Endodermal cell (in vitro differentiated cells): ENCODE measurements around the gene FOXA3. TPM values are rescaled to one million over a fixed set of nuclear protein-coding genes. Genes with fewer than 3 reads are reported as not detected.
A peak's percentile ranks its signal among the peaks of the same experiment; 100 is the strongest.

Experiments used
- DNase-seq: peaks from one replicate; pipeline ENCODE4 v3.0.0-alpha.2; 2017
- H3K27ac ChIP-seq: 2 replicates; pipeline ENCODE4 v1.5.1; 2013; ENCODE audit warnings: mild to moderate bottlenecking, low read depth, low read length, moderate library complexity
- H3K27me3 ChIP-seq: 2 replicates; pipeline ENCODE4 v1.6.1; 2013; ENCODE audit warnings: mild to moderate bottlenecking, low read length, moderate library complexity; ENCODE audit not compliant: insufficient read depth, control insufficient read depth, poor library complexity, severe bottlenecking
- H3K36me3 ChIP-seq: 2 replicates; pipeline ENCODE4 v1.7.0; 2013; ENCODE audit warnings: mild to moderate bottlenecking, low read length, moderate library complexity; ENCODE audit not compliant: control insufficient read depth, insufficient read depth
- H3K4me1 ChIP-seq: one replicate; pipeline ENCODE4 v1.7.0; 2013; ENCODE audit warnings: low read length; ENCODE audit not compliant: control insufficient read depth, insufficient read depth
- H3K4me3 ChIP-seq: 2 replicates; pipeline ENCODE4 v1.5.1; 2013; ENCODE audit warnings: mild to moderate bottlenecking, low read length, moderate library complexity
- H3K9ac ChIP-seq: 2 replicates; pipeline ENCODE4 v1.6.1; 2013; ENCODE audit warnings: mild to moderate bottlenecking, low read length, moderate library complexity; ENCODE audit not compliant: poor library complexity, severe bottlenecking; ENCODE audit errors: extremely low read depth
- H3K9me3 ChIP-seq: 2 replicates; pipeline ENCODE4 v1.6.1; 2013; ENCODE audit warnings: mild to moderate bottlenecking, low read length, moderate library complexity; ENCODE audit not compliant: control insufficient read depth
- H3K27ac Mint-ChIP-seq: 2 replicates; pipeline ENCODE4 v1.8.0; 2020; ENCODE audit warnings: mixed read lengths
- H3K27me3 Mint-ChIP-seq: 2 replicates; pipeline ENCODE4 v1.8.0; 2021; ENCODE audit warnings: mild to moderate bottlenecking, mixed read lengths; ENCODE audit not compliant: insufficient read depth
- H3K36me3 Mint-ChIP-seq: 2 replicates; pipeline ENCODE4 v1.8.0; 2020; ENCODE audit warnings: low read depth, mixed read lengths
- H3K4me1 Mint-ChIP-seq: 2 replicates; pipeline ENCODE4 v1.8.0; 2020; ENCODE audit warnings: mixed read lengths
- H3K4me3 Mint-ChIP-seq: 2 replicates; pipeline ENCODE4 v1.8.0; 2020; ENCODE audit warnings: mild to moderate bottlenecking, moderate library complexity, mixed read lengths
- H3K9me3 Mint-ChIP-seq: 2 replicates; pipeline ENCODE4 v1.8.0; 2020; ENCODE audit warnings: mild to moderate bottlenecking, mixed read lengths
- CTCF ChIP-seq: fragments of 200-600 bp; sonication (generic); conservative IDR thresholded peaks from 2 replicates; pipeline ENCODE4 v1.5.0; 2021; ENCODE audit warnings: antibody characterized with exemption, mild to moderate bottlenecking
- WGBS, 2 experiments: methylation state at CpG; one replicate each; pipeline versions ENCODE4 v1.1.5 to v1.1.7; 2013; ENCODE audit warnings: missing lambda C conversion rate in 2 of 2, mixed read lengths in 1 of 2; ENCODE audit not compliant: insufficient coverage in 1 of 2, insufficient read length in 1 of 2; 5-methylcytosine and 5-hydroxymethylcytosine counted together
- total RNA-seq, 2 donors: library from RNA; stranded (reverse); fragmentation: NEBNext Ultra II Directional in 1 of 2; extraction: Animal tissue kit (Norgen Biotek cat#: 25700) in 1 of 2; gene quantifications; 2 replicates in 1 of 2; 3 replicates in 1 of 2; pipeline ENCODE4 v1.2.1, GENCODE V29; 2021

The FOXA3 gene
- total RNA-seq, 2 donors from 2014 or later, result 54.2 to 58.1 TPM

- no peaks in the 10 kb centered on the region for H3K9me3 Mint-ChIP-seq
- no peak for TF ChIP-seq CTCF
- no peaks in the 10 kb centered on the region for H3K9me3 ChIP-seq
- DNase-seq, result no peak
- no peak overlapping the region for H3K27ac ChIP-seq
- H3K27me3 ChIP-seq, result no peaks in the 10 kb centered on the region
- H3K27ac Mint-ChIP-seq, result peak overlapping the region; percentile 70
- H3K4me1 Mint-ChIP-seq, result no peaks in the 10 kb centered on the region
- H3K4me3 Mint-ChIP-seq, result no peak overlapping the region
- H3K4me3 ChIP-seq, result no peak overlapping the region
- H3K27me3 Mint-ChIP-seq, result no peaks in the 10 kb centered on the region
- peaks cover 63% of the 10 kb centered on the region for H3K36me3 Mint-ChIP-seq
- no peaks in the 10 kb centered on the region for H3K4me1 ChIP-seq
- WGBS, 2 experiments, result 89 to 96% methylated on average over 14 to 16 of the region's 16 CpGs
- peaks cover 62% of the 10 kb centered on the region for H3K36me3 ChIP-seq
- H3K9ac ChIP-seq, result no peak overlapping the region
These were observed 9.9 kb upstream of the FOXA3 start for GRCh38 chr19:45854167-45854778.

- TF ChIP-seq CTCF, result no peak
- DNase-seq, result no peak
- H3K36me3 Mint-ChIP-seq, result peaks cover 23% of the 10 kb centered on the region
- H3K9me3 Mint-ChIP-seq, result no peaks in the 10 kb centered on the region
- Histone ChIP-seq H3K4me1 (no peaks in the 10 kb centered on the region), H3K4me3 (peak overlapping the region; percentile 41), H3K9me3 (no peaks in the 10 kb centered on the region), H3K27ac (no peak overlapping the region), H3K27me3 (no peaks in the 10 kb centered on the region), H3K9ac (no peak overlapping the region), H3K36me3 (peaks cover 30% of the 10 kb centered on the region)
- H3K4me1 Mint-ChIP-seq, result peaks cover 3% of the 10 kb centered on the region
- H3K27ac Mint-ChIP-seq, result peak overlapping the region; percentile 26
- H3K27me3 Mint-ChIP-seq, result no peaks in the 10 kb centered on the region
- WGBS, 2 experiments, result 93 to 96% methylated on average over 4 to 13 of the region's 15 CpGs
- H3K4me3 Mint-ChIP-seq, result peak overlapping the region; percentile 100
These were observed 3.5 kb upstream of the FOXA3 start for GRCh38 chr19:45860359-45861259.

GRCh38 chr19:45862271-45862563 lies 1.9 kb upstream of the FOXA3 start:
- DNase-seq, result no peak
- Histone ChIP-seq H3K36me3 (peaks cover 23% of the 10 kb centered on the region), H3K4me3 (peak overlapping the region; percentile 91), H3K9me3 (no peaks in the 10 kb centered on the region), H3K27me3 (no peaks in the 10 kb centered on the region), H3K27ac (no peak overlapping the region), H3K4me1 (peaks cover 6% of the 10 kb centered on the region), H3K9ac (peak overlapping the region; percentile 88)
- Mint-ChIP-seq H3K27ac (peak overlapping the region; percentile 99), H3K4me3 (peak overlapping the region; percentile 100), H3K27me3 (no peaks in the 10 kb centered on the region), H3K9me3 (no peaks in the 10 kb centered on the region), H3K36me3 (peaks cover 28% of the 10 kb centered on the region), H3K4me1 (peaks cover 16% of the 10 kb centered on the region)
- TF ChIP-seq CTCF, result no peak
- 1 to 2% methylated on average over 11 of the region's 11 CpGs for WGBS, 2 experiments
